Measurements from ENCODE around the gene PTTG1IP.
"Not testable (repeated sequence)": the region's sequence is repeated elsewhere in the genome, so short reads cannot be mapped to it uniquely, and the experiment has no call there.

The PTTG1IP gene, protein sequence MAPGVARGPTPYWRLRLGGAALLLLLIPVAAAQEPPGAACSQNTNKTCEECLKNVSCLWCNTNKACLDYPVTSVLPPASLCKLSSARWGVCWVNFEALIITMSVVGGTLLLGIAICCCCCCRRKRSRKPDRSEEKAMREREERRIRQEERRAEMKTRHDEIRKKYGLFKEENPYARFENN

DNA sequence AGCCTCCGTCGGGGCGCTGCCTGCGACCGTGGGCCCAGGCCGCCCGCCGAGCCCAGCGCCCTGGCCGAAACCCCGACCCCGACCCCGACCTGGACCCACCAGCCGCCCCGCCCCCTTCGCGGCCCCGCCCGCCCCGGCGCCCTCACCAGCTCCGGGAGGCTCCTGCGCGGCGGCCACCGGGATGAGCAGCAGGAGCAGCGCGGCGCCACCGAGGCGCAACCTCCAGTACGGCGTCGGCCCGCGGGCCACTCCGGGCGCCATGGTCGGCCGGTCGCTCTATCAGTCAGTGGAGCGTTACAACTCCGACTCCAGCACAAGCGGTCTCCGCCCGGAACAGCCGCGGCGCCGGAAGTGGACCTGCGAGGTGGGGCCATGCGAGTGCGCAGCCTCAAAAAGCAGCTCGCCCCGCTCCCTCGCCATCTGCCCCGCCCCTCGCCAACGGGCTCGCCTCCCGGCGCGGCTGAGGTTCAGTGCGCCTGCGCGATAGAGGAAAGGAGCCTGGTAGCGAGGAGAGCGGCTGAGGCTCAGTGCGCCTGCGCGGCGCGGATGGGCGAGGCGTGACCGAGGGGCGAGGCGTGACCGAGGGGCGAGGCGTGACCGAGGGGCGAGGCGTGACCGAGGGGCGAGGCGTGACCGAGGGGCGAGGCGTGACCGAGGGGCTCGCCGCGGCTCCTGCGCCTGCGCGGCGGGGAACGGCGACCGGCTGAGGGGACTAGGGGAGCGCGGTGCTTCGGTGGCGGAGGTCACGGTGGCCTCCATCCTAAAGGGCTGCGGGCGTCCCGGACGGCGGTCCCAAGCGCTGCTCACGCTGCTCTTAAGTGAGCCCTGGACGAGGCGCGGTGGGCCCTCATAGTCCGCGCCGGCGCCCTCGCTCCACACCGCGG lies at the start of gene PTTG1IP:
Gene PTTG1IP, minus strand, starts transcription at position 335 of the 884 bp plus-strand sequence. Its CDS starts 74 bp downstream, at position 261.
- peak; percentile 99 for DNase-seq

DNA sequence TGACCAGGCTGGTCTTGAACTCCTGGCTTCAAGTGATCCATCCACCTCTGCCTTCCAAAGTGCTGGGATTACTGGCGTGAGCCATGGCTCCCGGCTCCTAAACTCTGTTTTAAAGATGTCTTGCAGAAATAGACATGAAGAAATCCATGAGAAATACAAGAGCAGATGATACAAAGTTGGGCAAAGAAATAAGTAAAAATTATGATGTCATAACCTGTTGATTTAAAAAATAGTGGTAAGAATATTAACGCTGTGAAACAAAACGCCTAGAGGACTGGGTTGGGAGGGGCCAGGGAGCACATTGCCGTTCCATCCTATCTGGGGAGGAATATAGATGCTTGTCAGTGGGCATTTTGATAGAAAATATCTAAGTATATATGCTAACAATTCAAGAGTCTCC lies 48.4 kb upstream of the PTTG1IP start:
- no peak for DNase-seq

DNA sequence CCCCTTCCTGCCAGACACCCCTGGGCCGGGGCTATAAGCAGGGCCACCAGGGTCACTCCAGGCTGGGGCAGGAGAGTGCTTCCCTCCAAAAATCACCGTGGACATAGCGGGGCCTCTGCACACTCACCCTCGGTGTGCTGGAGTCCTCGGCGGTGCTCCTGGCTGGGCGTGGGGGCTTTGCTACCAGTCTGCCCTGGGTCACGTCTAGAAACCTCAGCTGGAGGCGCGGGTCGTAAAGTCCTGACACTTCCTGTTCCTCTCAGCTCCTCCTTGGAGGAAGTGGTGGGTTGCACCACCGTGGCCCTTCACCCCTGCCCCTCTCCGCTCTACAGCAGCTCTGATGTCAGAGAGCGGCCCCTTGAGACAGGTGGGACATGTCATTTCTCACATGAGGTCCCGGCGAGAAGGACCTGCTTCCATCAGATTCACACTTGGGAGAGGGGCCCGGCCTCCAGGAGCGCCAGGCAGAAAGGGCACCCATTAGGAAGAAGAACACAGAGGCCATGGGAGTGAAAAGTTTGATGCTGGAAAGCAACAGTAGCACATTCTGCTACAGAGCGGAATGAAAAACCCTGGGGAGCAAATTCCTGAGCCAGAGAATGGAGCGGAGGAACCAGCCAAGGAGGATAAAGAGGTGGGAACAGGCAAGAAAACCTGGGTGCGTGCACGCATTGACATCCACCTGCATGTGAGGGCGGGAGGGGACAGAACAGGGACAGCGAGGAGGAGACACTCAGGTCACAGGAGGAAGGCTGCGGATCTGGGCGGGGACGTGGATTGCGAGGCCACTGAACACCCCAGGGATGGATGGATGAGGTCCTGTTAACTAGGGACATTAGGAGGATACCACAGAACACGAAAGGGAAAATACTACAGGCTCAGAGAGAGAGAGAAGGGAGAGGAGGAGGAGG lies 47.5 kb upstream of the PTTG1IP start, which contains the start of gene ITGB2:
Gene ITGB2, minus strand, starts transcription at position 206 of the 911 bp plus-strand sequence. CDS start 10,117 bp downstream, outside the sequence.
- peak; percentile 87 for DNase-seq

DNA sequence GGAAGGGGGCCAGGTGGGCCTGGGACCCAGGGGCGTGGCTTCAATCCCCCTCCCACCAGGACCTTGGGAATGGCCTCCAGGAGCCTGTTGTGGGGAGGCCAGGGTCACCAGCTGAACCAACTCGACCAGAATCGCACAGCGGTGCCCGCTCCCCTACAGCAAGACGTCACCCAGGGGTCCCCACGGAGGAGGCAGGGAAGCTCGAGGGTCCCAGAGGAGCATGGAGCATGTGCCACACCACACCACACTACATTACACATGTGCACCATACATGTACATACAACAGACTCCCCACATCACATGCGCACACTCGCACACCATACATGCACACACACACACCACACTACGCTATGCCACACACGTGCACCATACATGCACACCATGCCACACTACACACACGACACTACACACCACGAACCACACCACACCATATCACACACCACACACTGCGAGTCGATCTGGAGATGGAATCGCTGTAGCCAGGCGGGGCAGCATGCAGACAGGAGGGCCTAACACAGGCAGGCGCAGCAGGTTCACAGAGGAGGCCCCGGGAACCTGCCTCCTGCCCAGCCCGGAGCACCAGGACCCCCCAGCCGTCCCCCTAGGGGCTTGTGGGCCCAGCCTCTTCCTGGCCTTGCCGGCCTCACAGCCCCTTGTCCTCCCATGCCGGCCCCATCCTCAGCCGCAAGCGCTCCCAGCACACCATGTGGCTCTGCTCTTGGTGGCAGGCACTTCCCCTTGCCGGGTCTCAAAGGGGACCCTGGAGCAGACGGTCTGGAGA lies 46.6 kb upstream of the PTTG1IP start:
- peak; percentile 67 for DNase-seq

DNA sequence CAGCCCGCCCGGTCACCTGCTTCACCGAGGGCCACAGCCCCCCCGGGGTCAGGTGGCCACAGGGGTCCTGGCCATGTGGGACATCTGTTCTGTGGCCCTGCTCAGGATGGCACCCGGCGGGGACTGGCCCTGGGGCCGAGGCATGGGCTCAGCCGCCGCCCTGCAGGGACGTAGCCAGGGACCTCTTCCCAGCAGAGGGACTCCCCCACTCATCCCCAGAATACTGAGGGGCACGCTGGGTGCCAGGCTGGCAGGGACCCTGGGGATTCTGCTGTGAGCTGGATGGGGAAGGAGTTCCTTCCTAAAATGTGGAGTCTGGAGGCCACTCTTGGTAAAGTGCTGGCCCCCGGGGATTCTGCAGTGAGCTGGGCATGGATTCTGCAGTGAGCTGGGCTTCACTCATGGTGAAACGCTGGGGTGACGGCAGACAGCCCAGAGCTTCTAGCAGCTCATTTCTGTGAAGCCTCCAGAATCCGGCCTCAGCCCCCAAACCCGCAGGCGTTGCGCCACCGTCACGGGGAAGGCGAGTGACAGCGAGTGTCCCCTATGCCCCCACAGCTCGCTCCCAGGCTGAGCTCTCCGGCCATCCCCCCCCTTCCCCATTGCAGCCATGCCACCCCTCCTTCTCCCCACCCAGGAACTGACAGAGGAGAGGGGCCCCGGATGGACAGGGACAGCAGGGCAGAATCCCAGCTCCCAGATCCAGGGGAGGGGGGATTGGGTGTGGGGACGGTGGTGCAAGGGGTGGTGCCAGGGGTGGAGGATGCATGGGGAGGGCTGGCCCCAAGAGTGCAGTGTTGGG lies 45.8 kb upstream of the PTTG1IP start:
- peak; percentile 72 for DNase-seq

DNA sequence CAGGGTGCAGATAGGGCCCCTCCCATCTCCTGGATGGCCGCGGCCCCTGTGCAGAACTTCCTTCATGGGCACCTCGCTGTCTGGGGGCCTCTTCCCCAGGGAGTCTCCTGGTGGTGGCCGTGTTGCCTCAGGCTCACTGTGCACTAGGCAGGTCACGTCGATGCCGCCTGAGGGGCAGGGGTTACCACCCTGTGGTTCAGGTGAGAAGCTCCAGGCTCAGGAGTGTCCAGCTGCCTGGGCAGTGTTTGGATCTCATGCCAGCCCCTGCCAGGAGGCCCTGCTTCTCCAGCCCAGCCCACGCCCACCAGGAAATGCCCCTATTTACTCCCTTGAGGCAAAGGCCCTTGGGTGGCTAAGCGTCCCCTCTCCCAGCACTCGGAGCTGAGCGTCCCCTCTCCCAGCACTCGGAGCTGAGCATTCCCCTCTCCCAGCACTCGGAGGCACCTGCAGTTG lies 45.1 kb upstream of the PTTG1IP start:
- no peak for DNase-seq

DNA sequence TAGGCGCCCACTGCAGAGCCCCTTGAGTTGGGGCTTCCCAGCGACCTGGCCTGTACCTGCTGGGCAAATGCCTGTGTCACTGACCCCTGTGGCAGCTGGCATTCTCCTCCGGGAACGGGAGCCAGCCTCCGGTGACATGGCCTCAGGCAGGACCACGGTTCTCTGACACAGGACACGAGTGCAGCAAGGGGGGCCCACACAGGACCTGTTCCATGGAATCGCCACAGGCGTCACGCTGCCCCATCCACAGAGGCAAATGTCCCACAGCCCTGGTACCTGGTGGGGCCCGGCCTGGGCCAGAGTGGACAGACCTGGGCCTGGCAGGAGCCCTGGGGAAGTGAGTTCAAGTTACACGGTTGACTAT lies 44.6 kb upstream of the PTTG1IP start:
- no peak for DNase-seq

DNA sequence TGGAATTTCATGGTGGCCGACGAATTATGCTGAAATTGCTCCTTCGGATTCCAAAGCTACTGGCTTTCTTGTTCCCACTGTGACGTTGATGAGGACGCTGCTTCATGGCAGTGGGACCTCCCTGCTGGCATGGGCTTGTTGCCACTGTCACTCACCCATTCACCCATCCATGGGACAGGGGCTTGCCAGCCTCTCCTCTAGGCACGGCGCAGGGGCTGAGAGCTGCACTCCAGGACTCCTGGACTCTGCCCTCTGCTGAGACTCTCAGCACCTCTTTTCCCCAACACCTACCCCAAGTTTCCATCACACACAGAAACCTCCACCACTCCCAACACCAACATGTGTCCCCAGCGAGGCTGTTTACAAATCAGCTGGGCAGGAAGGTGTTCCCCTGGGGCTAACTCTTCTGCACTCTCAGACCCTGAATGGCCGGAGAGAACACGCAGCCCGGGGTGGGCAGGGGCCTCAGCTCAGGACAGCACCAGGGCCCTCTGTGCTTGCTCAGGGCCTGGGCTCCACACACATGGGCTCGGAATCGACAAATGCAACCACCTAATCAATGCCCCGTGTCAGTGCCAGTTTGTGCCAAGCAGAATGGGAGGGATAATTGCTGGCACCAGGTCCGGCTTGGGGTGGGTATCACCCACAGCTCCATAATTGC lies 44.1 kb upstream of the PTTG1IP start:
- DNase-seq = no peak

DNA sequence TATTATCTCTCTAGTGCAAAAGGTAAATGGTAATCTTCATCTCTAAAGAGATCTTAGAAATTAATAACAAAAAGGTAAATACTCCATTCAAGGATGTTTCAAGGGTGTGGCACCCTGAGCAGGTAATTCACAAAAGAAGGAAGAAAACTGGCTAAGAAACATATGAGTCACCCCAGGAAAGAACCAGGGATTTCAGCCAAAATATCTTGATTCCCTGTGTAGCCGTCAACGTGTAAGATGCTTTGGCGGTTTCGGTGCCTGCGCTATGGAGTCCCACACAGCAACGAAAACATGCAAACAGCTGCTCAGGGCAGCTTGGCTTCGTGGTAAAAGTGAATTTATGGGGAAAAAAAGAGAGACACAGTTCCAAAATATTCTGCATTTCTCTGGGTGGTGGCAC lies 43.5 kb upstream of the PTTG1IP start:
- no peak for DNase-seq

DNA sequence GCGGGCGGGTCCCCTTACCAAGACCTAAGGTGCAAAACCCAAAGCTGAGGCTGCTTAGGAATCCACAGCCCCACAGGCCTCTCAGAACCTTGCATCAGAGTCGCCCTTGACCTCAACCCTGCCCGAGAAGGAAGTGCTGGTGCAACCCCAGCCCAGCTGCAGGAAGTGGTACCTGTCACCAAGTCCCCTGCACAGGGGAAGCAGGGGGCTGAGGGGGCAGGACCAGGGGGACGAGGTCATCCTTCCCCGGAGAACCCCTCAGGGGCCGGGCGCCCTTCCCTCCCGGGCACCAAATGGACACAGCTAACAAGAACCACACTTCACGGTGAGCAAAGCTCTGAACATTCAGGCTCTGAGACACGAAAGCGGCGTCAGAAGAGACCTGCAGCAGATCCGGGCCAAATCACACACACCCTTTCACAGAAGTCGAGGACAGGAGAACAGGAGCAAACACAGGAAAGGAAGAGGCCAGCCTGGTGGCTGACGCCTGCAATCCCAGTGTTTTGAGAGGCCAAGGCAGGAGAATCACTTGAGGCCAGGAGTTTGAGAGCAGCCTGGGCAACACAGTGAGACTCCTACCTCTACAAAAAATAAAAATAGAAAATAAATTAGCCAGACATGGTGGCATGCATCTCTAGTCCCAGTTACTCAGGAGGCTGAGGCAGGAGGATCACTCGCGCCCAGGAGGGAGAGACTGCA lies 40.8 kb upstream of the PTTG1IP start:
- DNase-seq = peak; percentile 81

DNA sequence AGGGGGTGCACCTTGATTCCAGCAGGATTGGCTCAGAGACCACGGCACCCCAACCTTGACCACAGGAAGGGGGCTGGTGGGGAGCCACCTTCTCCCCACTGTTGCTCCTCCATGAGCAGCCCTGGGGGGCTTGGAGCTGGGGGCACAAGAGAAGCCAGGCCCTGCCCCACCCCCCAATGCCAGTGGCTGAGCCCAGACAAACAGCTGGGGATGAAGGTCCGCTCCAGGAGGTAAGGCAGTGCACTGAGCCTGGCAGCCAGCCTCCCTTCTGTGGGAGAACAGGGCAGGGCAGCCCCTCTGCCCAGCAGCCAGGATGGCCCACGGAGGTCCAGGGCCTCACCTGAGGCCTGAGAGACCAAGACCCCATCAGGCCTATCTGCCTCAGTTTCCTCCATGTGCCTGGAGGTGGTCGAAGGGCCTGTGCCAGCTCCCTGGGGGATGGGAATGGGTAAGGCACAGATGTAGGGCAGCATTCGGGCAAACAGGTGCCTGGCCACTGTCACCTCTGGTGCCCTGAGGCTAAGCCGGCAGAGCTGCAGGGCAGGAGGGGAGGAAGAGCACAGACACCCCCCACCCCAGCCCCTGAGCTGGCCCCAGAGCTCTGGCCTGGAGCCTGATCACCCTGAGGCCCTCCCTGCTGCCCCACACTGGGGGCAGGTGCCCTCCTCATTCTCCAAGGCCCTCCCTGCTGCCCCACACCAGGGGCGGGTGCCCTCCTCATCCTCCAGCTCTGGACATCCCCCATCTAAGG lies 40.1 kb upstream of the PTTG1IP start:
- no peak for DNase-seq

DNA sequence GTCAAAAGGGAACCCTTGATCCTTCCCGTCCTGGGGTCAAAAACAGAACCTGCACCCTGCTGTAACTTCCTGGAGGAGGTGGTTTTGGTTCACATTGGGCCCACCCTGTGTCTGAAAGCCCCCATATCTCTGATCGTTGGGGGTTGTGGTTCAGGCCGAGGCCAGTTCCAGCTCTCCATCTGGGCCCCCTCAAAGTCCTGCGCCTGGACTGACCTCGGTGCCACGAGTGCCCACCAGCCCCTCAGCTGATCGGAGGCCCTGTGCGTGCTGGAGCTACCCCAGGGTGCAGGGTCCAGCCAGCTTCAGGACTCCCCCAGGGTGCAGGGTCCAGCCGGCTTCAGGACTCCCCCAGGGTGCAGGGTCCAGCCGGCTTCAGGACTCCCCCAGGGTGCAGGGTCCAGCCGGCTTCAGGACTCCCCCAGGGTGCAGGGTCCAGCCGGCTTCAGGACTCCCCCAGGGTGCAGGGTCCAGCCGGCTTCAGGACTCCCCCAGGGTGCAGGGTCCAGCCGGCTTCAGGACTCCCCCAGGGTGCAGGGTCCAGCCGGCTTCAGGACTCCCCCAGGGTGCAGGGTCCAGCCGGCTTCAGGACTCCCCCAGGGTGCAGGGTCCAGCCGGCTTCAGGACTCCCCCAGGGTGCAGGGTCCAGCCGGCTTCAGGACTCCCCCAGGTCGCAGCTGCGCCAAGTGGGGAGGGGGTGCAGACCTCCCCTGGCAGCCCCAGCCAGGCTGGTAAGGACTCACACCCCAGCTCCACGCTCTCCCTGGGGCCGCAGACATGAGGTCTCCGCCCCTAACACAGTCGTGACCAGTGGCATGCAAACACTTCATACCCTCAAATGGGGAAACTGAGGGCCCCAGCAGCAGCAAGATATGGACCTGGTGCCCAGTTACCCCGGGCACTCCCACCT lies 39.3 kb upstream of the PTTG1IP start:
- DNase-seq = not testable (repeated sequence)

DNA sequence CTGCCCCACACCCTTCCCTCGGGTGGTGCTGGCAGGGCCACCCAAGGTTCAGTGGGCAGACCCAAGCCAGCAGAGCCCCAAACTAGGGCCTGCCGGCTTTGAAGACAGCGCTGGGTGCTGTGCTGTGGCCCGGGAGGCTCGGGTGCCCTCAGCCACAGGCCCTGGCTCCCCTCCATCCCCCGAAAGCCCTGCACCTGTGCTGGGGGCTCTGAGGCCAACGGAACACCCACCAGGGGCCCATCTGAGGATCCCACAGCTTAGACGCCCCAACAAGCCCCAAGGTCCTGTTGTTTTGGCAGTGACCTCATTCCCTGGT lies 38.6 kb upstream of the PTTG1IP start:
- no peak for DNase-seq

DNA sequence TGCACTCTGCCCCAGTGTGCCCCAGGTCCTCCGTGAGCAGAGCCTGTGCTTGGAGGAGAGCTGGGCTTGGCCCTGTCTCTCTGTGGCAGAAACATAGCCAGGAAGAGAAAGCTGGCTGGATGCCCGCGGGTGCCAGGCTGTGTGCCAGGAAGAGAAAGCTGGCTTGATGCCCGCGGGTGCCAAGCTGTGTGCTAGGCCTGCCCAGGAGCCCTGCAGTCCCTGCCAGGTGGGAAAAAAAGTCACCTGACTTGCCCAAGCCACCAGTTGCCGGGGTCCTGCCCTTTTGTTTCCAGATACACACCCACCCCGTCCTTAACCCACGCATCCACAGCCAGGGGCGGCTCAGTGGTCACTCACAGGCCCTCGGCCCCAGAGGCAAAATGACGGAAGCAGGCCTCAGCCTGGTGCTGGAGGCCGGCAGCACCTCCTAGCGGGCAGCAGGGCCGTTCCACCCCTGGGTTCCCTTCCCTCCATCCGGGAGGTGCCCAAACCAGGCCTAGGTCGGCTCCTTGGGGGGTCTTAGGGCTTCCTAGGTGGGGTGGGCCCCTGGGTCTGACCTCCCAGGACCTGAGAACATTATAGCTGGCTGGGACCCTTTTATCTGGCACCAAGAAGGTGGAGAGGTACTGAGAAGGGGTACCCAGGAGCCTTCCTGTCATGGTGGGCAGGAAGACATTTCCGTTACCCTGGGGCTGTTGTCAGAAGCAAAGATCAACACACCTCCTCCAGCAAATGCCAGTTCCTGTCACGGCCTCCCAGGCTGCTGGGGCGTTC lies 38.1 kb upstream of the PTTG1IP start:
- peak; percentile 84 for DNase-seq

DNA sequence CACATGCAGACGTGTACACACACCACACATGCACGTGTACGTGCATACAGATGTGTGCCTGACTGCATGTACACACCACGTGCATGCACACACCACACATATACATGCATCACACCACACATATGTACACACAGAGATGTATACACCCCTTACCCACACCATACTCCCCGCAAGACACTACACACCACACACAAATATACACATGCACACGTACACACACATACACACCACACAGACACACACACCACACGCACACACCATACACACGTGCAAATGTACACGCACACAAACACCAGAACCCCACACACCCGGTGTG lies 37.5 kb upstream of the PTTG1IP start:
- DNase-seq = no peak

DNA sequence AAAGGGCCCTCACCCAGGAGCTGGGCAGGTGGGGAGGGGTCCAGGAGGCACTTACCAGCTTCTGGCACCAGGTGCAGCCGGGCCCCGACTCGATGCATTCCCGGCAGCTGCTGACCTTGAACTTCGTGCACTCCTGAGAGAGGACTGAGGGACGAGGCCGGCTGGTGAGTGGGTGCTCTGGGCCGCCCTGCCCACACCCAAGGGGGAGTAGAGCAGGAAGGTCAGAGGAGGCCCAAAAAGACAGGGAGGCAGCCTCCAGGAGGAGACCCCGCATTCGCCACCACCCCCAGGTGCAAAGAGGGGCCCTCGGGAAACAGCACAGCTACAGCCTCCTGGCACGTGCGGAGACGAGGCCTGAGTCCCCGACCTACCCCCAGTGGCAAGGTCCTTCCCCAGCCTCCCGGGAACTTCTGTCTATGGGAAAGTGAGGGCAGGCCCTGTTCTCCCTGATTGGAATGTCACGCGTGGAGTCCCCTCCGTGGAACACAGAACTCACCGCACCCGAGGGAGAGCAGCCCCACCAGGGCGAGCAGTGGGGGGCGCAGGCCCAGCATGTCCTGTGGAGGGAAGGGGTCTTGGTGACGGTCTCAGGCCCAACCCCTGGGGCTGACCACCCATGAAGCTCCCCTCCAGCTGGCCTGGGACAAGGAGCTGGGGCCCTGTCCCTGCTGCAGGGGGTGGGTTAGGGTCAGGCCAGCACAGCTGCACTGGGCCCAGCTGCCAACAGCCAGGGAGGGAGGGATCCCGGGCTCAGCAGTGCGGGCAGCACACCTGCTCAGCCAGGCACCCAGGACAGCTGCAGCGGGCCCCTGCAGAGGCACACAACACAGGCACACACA lies 37.0 kb upstream of the PTTG1IP start:
- DNase-seq = no peak

DNA sequence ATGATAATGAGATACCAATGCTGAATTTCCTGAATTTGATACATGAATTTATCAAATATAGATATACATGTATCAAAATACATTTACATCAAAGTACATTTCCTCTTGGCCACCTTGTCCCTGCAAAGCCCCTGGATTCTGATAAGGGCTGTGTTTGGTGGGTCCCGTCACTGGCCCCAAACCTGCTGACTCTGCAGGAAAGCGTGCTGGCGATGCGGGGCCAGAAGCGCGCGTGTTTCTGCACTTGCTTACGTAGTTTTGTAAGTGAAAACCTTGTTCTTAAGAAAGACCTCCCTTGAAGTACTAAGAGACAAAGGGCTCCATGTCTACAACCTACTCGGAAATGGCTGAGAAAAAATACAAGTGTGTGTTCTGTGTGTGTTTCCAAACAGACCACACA lies 36.2 kb upstream of the PTTG1IP start:
- no peak for DNase-seq

Data from hematopoietic multipotent progenitor cell treated with erythropoietin and hydrocortisone succinate and interleukin-3 and kit ligand, for 4 days (in vitro differentiated cells).